PC-9 (cell line): ENCODE results near the gene TVP23A. TPM values are rescaled to one million over a fixed set of nuclear protein-coding genes. Genes with fewer than 3 reads are reported as not detected.

Source experiments
- BruUV-seq: library from RNA; stranded (reverse); fragments of 400-500 nt; replicated peaks from 2 replicates; lab custom pipeline; 2021; lab: Mats Ljungman, UMichigan
- CTCF ChIA-PET: fragments of 300-600 bp; sonication (Branson Sonifier 250); formaldehyde crosslinking; loops from one replicate; lab custom pipeline; 2022; ENCODE audit warnings: antibody characterized with exemption; lab: Charles Lee
- POLR2A ChIA-PET: fragments of 300-600 bp; sonication (Branson Sonifier 250); formaldehyde crosslinking; loops from one replicate; lab custom pipeline; 2022; ENCODE audit warnings: antibody characterized with exemption; ENCODE audit not compliant: unreplicated experiment; lab: Charles Lee
- DNase-seq, 2 experiments: peaks; one replicate each; pipeline versions ENCODE4 v3.0.0 to v3.0.0-alpha.2; 2015 to 2022; ENCODE audit warnings: mixed read lengths in 1 of 2
- H2AFZ ChIP-seq: fragments of 200-600 bp; sonication (generic); 2 replicates; pipeline ENCODE4 v1.8.1; 2017; ENCODE audit warnings: antibody characterized with exemption
- H3F3A ChIP-seq: fragments of 200-600 bp; sonication (generic); 2 replicates; pipeline ENCODE4 v1.8.1; 2017; ENCODE audit warnings: antibody characterized with exemption, mild to moderate bottlenecking, low read depth; ENCODE audit not compliant: insufficient read depth
- H3K27ac ChIP-seq: fragments of 200-600 bp; sonication (generic); 2 replicates; pipeline ENCODE4 v1.6.1; 2016; ENCODE audit warnings: mixed run types
- H3K27me3 ChIP-seq: fragments of 200-600 bp; sonication (generic); 2 replicates; pipeline ENCODE4 v1.6.1; 2016; ENCODE audit warnings: low read depth, mixed run types; ENCODE audit not compliant: insufficient read depth
- H3K36me3 ChIP-seq: fragments of 200-600 bp; sonication (generic); 2 replicates; pipeline ENCODE4 v1.6.1; 2016; ENCODE audit warnings: low read depth, mixed run types
- H3K4me1 ChIP-seq: fragments of 200-600 bp; sonication (generic); replicated peaks from 2 replicates; pipeline ENCODE4 v1.6.1; 2016; ENCODE audit warnings: mixed run types; ENCODE audit not compliant: insufficient read depth
- H3K4me2 ChIP-seq: fragments of 200-600 bp; sonication (generic); 2 replicates; pipeline ENCODE4 v1.6.1; 2017; ENCODE audit warnings: mixed run types
- H3K4me3 ChIP-seq: fragments of 200-600 bp; sonication (generic); 2 replicates; pipeline ENCODE4 v1.6.1; 2016; ENCODE audit warnings: mixed run types
- H3K79me2 ChIP-seq: fragments of 200-600 bp; sonication (generic); 2 replicates; pipeline ENCODE4 v1.6.1; 2017; ENCODE audit warnings: low read depth, mixed run types
- H3K9me2 ChIP-seq: fragments of 200-600 bp; sonication (generic); 2 replicates; pipeline ENCODE4 v1.8.1; 2017; ENCODE audit warnings: mild to moderate bottlenecking; ENCODE audit not compliant: insufficient read depth
- H3K9me3 ChIP-seq: fragments of 200-600 bp; sonication (generic); 2 replicates; pipeline ENCODE4 v1.8.1; 2016; ENCODE audit warnings: low read depth; ENCODE audit not compliant: insufficient read depth
- H4K20me1 ChIP-seq: fragments of 200-600 bp; sonication (generic); 2 replicates; pipeline ENCODE4 v1.8.1; 2017; ENCODE audit not compliant: insufficient read depth
- CTCF ChIP-seq: fragments of 200-600 bp; sonication (generic); conservative IDR thresholded peaks from 2 replicates; pipeline ENCODE4 v1.6.1; 2017; ENCODE audit warnings: mixed run types, antibody characterized with exemption, mild to moderate bottlenecking, moderate library complexity
- EZH2 ChIP-seq: fragments of 200-600 bp; sonication (generic); IDR thresholded peaks from 2 replicates; pipeline ENCODE4 v1.8.0; 2017; ENCODE audit warnings: antibody characterized with exemption, low read depth
- intact Hi-C: fragments of 100-400 bp; cut with micrococcal nuclease; formaldehyde crosslinking; loops from one replicate; pipeline ENCODE4 v1.10.0; 2022; ENCODE audit not compliant: unreplicated experiment
- total RNA-seq: library from RNA; stranded (reverse); gene quantifications from 2 replicates; pipeline ENCODE4 v1.2.3, GENCODE V29; 2021

TVP23A gene
- total RNA-seq, 1 experiment from 2014 or later: not detected

GRCh38 chr16:10751291-10751697 is 67.3 kb downstream of the TVP23A start:
- Histone ChIP-seq H3K27ac (no peak overlapping the region), H3K27me3 (no peaks in the 10 kb centered on the region), H3F3A (peaks cover 7% of the 10 kb centered on the region; the same call in 1 of the 2 replicates), H3K4me3 (no peak overlapping the region), H3K36me3 (0 out of 2 replicates have a peak, but pooled peaks cover 12% of the 10 kb centered on the region), H2AFZ (no peak overlapping the region), H4K20me1 (no peaks in the 10 kb centered on the region), H3K9me3 (no peaks in the 10 kb centered on the region), H3K79me2 (no peaks in the 10 kb centered on the region), H3K4me1 (peaks cover 13% of the 10 kb centered on the region), H3K9me2 (no peaks in the 10 kb centered on the region), H3K4me2 (no peak overlapping the region)
- CTCF ChIA-PET: no interaction called here
- POLR2A ChIA-PET: no interaction called here
- no peak for DNase-seq
- intact Hi-C loops: loop anchor here (10.0 kb wide), 1 partner anchor 74 kb away; no protein-coding TSS in a partner anchor
- TF ChIP-seq EZH2: no peak
- no peak for TF ChIP-seq CTCF
- no TSS peak for BruUV-seq

GRCh38 chr16:10750793-10751192 is 67.8 kb downstream of the TVP23A start:
- ChIA-PET POLR2A (interaction anchor here (0.8 kb wide), 1 partner anchor 120 kb away, joined by 3 read pairs; no protein-coding TSS in a partner anchor), CTCF (no interaction called here)
- H3K27me3 ChIP-seq: no peaks in the 10 kb centered on the region
- H3F3A ChIP-seq: peaks cover 7% of the 10 kb centered on the region; the same call in 1 of the 2 replicates
- H3K4me2 ChIP-seq: no peak overlapping the region
- no peak overlapping the region for H3K27ac ChIP-seq
- H4K20me1 ChIP-seq: no peaks in the 10 kb centered on the region
- H3K4me1 ChIP-seq: peaks cover 13% of the 10 kb centered on the region
- no peak overlapping the region for H2AFZ ChIP-seq
- TF ChIP-seq CTCF (no peak), EZH2 (no peak)
- H3K9me2 ChIP-seq: no peaks in the 10 kb centered on the region
- no peaks in the 10 kb centered on the region for H3K9me3 ChIP-seq
- BruUV-seq: no TSS peak
- H3K79me2 ChIP-seq: no peaks in the 10 kb centered on the region
- no peak for DNase-seq
- 0 out of 2 replicates have a peak, but pooled peaks cover 12% of the 10 kb centered on the region for H3K36me3 ChIP-seq
- intact Hi-C loops: loop anchor here (10.0 kb wide), 1 partner anchor 74 kb away; no protein-coding TSS in a partner anchor
- H3K4me3 ChIP-seq: no peak overlapping the region

- no peak overlapping the region for H3K4me3 ChIP-seq
- H3K36me3 ChIP-seq: 0 out of 2 replicates have a peak, but pooled peaks cover 12% of the 10 kb centered on the region
- H2AFZ ChIP-seq: no peak overlapping the region
- no peaks in the 10 kb centered on the region for H4K20me1 ChIP-seq
- H3K79me2 ChIP-seq: no peaks in the 10 kb centered on the region
- CTCF ChIA-PET: no interaction called here
- intact Hi-C loops: no loop called here
- TF ChIP-seq EZH2: no peak
- TF ChIP-seq CTCF: no peak
- no peak overlapping the region for H3K4me2 ChIP-seq
- peaks cover 14% of the 10 kb centered on the region for H3K4me1 ChIP-seq
- DNase-seq: no peak
- H3F3A ChIP-seq: peaks cover 4% of the 10 kb centered on the region; the same call in 1 of the 2 replicates
- POLR2A ChIA-PET: no interaction called here
- no peaks in the 10 kb centered on the region for H3K27me3 ChIP-seq
- H3K27ac ChIP-seq: no peak overlapping the region
- BruUV-seq: no TSS peak
- H3K9me2 ChIP-seq: no peaks in the 10 kb centered on the region
- H3K9me3 ChIP-seq: no peaks in the 10 kb centered on the region
Observed at GRCh38 chr16:10745841-10746240, 72.8 kb downstream of the TVP23A start.
